SU-DHL-6 (cell line): Measurements from ENCODE around the gene HOXB5.

ENCODE experiments used
- CTCF ChIP-seq: fragments of 200-600 bp; sonication (generic); IDR thresholded peaks from one replicate; pipeline ENCODE4 v1.5.1; 2017; ENCODE audit warnings: antibody characterized with exemption, mild to moderate bottlenecking, low read length, moderate library complexity; ENCODE audit not compliant: insufficient read depth, poor library complexity, severe bottlenecking
- EZH2phosphoT487 ChIP-seq: fragments of 200-600 bp; sonication (generic), shearing (Covaris generic); conservative IDR thresholded peaks from 2 replicates; pipeline ENCODE4 v1.6.1; 2018; ENCODE audit warnings: mild to moderate bottlenecking, antibody characterized with exemption, low read length, moderate library complexity, mixed read lengths

GRCh38 chr17:48551214-48551555, 42.4 kb downstream of the HOXB5 start:
- TF ChIP-seq CTCF (no peak), EZH2phosphoT487 (no peak)
